NT2/D1 (cell line): ENCODE results near the gene PLAC9.

Experiments
- DNase-seq: peaks from one replicate; pipeline ENCODE4 v3.0.0-alpha.2; 2011; ENCODE audit warnings: low read depth, low spot score
- H3K27me3 ChIP-seq: 2 replicates; pipeline ENCODE4 v1.6.0; 2011; ENCODE audit warnings: mild to moderate bottlenecking; ENCODE audit not compliant: insufficient read length, insufficient read depth
- H3K36me3 ChIP-seq: 2 replicates; pipeline ENCODE4 v1.6.1; 2011; ENCODE audit warnings: mild to moderate bottlenecking, low read length, mixed read lengths; ENCODE audit not compliant: insufficient read depth, insufficient read length
- H3K4me1 ChIP-seq: 2 replicates; pipeline ENCODE4 v1.5.1; 2011; ENCODE audit not compliant: insufficient read depth, insufficient read length
- H3K4me3 ChIP-seq: 2 replicates; pipeline ENCODE4 v1.5.1; 2011; ENCODE audit warnings: low read depth; ENCODE audit not compliant: insufficient read length
- H3K9ac ChIP-seq: 2 replicates; pipeline ENCODE4 v1.6.0; 2011; ENCODE audit warnings: low read depth; ENCODE audit not compliant: insufficient read length
- H3K9me3 ChIP-seq: 2 replicates; pipeline ENCODE4 v1.5.1; 2011; ENCODE audit warnings: mild to moderate bottlenecking, low read length; ENCODE audit not compliant: insufficient read depth
- SUZ12 ChIP-seq: IDR thresholded peaks from 2 replicates; pipeline ENCODE4 v1.6.1; 2011; ENCODE audit not compliant: insufficient read length, insufficient read depth; ENCODE audit errors: extremely low read depth
- YY1 ChIP-seq: IDR thresholded peaks from 2 replicates; pipeline ENCODE4 v1.6.1; 2011; ENCODE audit not compliant: insufficient read length, insufficient read depth
- ZNF274 ChIP-seq: IDR thresholded peaks from 2 replicates; pipeline ENCODE4 v1.6.1; 2011; ENCODE audit warnings: mild to moderate bottlenecking, low read depth, low read length

Gene PLAC9

DNA sequence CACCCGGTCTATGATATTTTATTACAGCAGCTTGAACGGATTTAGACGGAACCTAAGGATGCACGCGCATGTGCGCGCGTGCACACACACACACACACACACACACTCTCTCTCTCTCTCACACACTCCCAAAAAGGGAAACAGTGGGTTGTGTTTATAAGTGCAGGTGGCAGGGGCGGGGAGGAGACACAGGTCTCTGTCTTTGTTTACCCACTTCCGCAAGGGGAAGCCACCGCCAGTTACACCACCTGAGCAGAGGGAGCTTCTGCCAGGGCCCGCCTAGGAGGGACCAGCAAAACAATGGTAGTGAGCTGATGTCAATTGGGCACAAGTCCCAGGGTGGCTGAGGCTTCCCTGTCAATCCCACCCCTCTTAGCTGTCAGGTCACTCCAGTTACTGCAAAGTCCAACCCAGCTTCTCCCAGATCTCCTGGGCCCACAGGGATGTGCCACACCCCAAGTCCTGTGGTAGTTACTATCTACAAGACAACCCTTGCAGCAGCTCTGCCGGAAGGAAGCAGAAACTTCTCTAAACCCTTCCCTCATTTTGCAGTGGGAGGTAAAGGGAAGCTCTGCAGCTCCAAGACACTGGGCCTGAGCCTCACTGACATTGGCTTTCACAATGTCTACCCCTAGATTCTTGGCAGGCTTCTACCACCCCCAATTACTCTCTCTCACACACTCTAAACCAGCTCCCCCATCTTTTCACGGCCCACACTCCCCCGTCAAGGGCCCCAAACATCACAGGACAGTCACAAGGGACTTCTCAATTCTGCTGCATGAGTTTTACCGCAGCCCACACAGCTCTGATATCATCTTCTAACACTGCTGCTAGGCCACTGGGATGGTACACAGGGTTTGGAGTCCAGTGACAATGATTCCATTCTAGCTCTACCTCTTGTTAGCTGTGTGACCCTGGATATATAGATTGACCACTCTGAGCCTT lies 55.2 kb downstream of the PLAC9 start:
- no peak overlapping the region for H3K9ac ChIP-seq
- no peak for TF ChIP-seq SUZ12
- no peak for TF ChIP-seq ZNF274
- no peak for TF ChIP-seq YY1
- no peaks in the 10 kb centered on the region for H3K27me3 ChIP-seq
- DNase-seq = no peak
- peaks cover 4% of the 10 kb centered on the region for H3K36me3 ChIP-seq
- H3K9me3 ChIP-seq = no peaks in the 10 kb centered on the region; the same call in 1 of the 2 replicates
- H3K4me3 ChIP-seq = no peak overlapping the region
- no peaks in the 10 kb centered on the region for H3K4me1 ChIP-seq

- Histone ChIP-seq H3K9ac (no peak overlapping the region), H3K4me3 (no peak overlapping the region), H3K9me3 (no peaks in the 10 kb centered on the region; the same call in 1 of the 2 replicates), H3K36me3 (peaks cover 4% of the 10 kb centered on the region), H3K4me1 (no peaks in the 10 kb centered on the region), H3K27me3 (no peaks in the 10 kb centered on the region)
- no peak for DNase-seq
- TF ChIP-seq ZNF274 (no peak), SUZ12 (no peak), YY1 (no peak)
These were observed 56.2 kb downstream of the PLAC9 start for GRCh38 chr10:80188713-80189112.

DNA sequence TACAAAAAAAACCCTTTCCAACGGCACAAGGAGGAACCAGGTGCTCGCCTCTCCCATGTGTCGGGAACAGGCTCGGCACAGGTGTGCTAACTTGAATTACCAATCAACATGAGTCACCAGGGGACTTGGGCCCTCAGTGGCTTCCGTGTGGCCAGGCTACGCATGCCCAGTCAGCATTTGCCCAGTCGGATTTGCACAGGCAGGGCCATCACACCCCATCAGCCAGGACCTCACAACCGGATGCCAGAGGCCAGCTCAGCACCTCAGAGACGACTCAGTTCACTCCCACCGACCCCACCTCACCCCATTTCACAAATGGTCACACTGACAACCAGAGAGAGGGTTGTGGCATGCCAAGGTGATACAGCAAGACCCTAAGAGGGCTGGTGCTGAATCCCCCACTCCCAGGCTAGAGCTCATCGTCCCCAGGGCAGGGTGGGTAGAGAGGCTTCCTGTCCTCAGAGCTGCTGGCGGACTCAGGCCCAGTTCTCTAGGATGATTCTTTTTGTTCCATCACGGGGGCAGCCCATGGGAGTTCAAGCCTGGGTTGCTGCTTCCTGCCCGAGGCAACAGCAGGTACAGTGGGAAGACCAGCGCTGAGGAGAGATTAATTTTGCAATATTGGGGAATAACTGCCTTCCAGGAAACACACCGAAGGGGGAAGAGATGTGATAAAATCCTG lies 59.2 kb downstream of the PLAC9 start:
- H3K9me3 ChIP-seq = no peaks in the 10 kb centered on the region; the same call in 1 of the 2 replicates
- no peaks in the 10 kb centered on the region for H3K36me3 ChIP-seq
- H3K27me3 ChIP-seq = no peaks in the 10 kb centered on the region
- peaks cover 2% of the 10 kb centered on the region for H3K4me1 ChIP-seq
- DNase-seq = no peak
- TF ChIP-seq SUZ12 (no peak), YY1 (no peak), ZNF274 (no peak)
- H3K4me3 ChIP-seq = no peak overlapping the region
- H3K9ac ChIP-seq = no peak overlapping the region

- peaks cover 2% of the 10 kb centered on the region for H3K4me1 ChIP-seq
- DNase-seq = no peak
- H3K36me3 ChIP-seq = no peaks in the 10 kb centered on the region
- no peaks in the 10 kb centered on the region for H3K27me3 ChIP-seq
- TF ChIP-seq SUZ12 (no peak), ZNF274 (no peak), YY1 (no peak)
- no peaks in the 10 kb centered on the region; the same call in 1 of the 2 replicates for H3K9me3 ChIP-seq
- no peak overlapping the region for H3K4me3 ChIP-seq
- H3K9ac ChIP-seq = no peak overlapping the region
These were observed 60.0 kb downstream of the PLAC9 start for GRCh38 chr10:80192553-80192952.

- Histone ChIP-seq H3K4me3 (no peak overlapping the region), H3K27me3 (no peaks in the 10 kb centered on the region), H3K9me3 (no peaks in the 10 kb centered on the region; the same call in 1 of the 2 replicates), H3K36me3 (no peaks in the 10 kb centered on the region), H3K4me1 (peaks cover 2% of the 10 kb centered on the region), H3K9ac (no peak overlapping the region)
- DNase-seq = no peak
- TF ChIP-seq ZNF274 (no peak), YY1 (no peak)
These were observed 62.0 kb downstream of the PLAC9 start for GRCh38 chr10:80194373-80195045.
